Adrenal gland (tissue), 5 donors: ENCODE results near the gene GSX2.

Source experiments
- POLR2A ChIP-seq, 2 donors: fragments of 450-650 bp; IDR thresholded peaks; one replicate each; pipeline ENCODE4 v1.6.1; 2017; ENCODE audit warnings: antibody characterized with exemption in 2 of 2, mild to moderate bottlenecking in 2 of 2, moderate library complexity in 1 of 2
- TF ChIP-seq, protein P1 (sequence below), 6 experiments: fragments of 450-650 bp in 4 of 6; fragments of 200-600 bp in 2 of 6; sonication (generic) in 1 of 6; IDR thresholded peaks; 1 replicate in 5 of 6; 2 replicates in 1 of 6; pipeline versions ENCODE4 v1.5.1 to v1.8.0; 2016 to 2021; ENCODE audit warnings: antibody characterized with exemption in 6 of 6, mild to moderate bottlenecking in 2 of 6, moderate library complexity in 1 of 6
- donor health status: DM: no; HTN: no; CAD: no.

DNA sequence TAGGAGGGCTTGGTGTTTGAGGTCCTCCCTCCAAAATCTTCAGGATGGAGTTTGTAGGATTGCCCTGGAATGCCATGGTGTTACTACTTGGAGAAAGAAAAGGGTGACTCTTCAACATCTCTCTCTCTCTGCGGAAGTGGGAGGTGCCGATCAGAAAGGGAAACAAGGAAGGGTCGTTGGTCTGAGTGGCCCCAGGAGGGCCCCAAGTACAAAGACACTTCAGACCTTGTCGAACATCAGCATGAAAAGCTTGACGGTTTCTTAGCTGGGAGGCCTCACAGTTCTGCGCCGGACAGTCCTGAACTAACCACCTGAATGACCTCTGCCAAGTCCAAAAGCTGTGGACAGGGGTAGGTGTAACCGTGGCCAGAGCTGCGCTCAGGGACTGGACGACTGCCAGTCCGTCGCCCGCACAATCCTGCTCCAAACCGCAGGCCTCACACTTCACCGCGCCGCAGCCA lies 646 bp upstream of the GSX2 start:
- TF ChIP-seq, protein P1, sequence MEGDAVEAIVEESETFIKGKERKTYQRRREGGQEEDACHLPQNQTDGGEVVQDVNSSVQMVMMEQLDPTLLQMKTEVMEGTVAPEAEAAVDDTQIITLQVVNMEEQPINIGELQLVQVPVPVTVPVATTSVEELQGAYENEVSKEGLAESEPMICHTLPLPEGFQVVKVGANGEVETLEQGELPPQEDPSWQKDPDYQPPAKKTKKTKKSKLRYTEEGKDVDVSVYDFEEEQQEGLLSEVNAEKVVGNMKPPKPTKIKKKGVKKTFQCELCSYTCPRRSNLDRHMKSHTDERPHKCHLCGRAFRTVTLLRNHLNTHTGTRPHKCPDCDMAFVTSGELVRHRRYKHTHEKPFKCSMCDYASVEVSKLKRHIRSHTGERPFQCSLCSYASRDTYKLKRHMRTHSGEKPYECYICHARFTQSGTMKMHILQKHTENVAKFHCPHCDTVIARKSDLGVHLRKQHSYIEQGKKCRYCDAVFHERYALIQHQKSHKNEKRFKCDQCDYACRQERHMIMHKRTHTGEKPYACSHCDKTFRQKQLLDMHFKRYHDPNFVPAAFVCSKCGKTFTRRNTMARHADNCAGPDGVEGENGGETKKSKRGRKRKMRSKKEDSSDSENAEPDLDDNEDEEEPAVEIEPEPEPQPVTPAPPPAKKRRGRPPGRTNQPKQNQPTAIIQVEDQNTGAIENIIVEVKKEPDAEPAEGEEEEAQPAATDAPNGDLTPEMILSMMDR (IDR thresholded peaks at IDR 0.05), result no peak
- TF ChIP-seq POLR2A (IDR thresholded peaks at IDR 0.05), result no peak
